Esophagus (tissue), 2 donors: ENCODE results near the gene WNT1. TPM values are rescaled to one million over a fixed set of nuclear protein-coding genes. Genes with fewer than 3 reads are reported as not detected.

Source experiments
- H3K27ac ChIP-seq, 2 donors: one replicate each; pipeline ENCODE4 v1.5.1; 2013; ENCODE audit warnings: low read depth in 2 of 2, mild to moderate bottlenecking in 2 of 2, inconsistent platforms in 1 of 2, low read length in 1 of 2, moderate library complexity in 1 of 2
- H3K27me3 ChIP-seq, 2 donors: one replicate each; pipeline ENCODE4 v1.6.1; 2013; ENCODE audit warnings: low read length in 2 of 2, control low read depth in 1 of 2, mild to moderate bottlenecking in 1 of 2; ENCODE audit not compliant: insufficient read depth in 2 of 2, control insufficient read depth in 1 of 2
- H3K36me3 ChIP-seq, 2 donors: one replicate each; pipeline ENCODE4 v1.6.1; 2013; ENCODE audit warnings: low read length in 1 of 2; ENCODE audit not compliant: control insufficient read depth in 2 of 2, insufficient read depth in 2 of 2
- H3K4me1 ChIP-seq, 2 donors: one replicate each; pipeline ENCODE4 v1.6.1; 2013; ENCODE audit warnings: low read length in 1 of 2; ENCODE audit not compliant: control insufficient read depth in 2 of 2, insufficient read depth in 2 of 2
- H3K4me3 ChIP-seq, 2 donors: one replicate each; pipeline ENCODE4 v1.5.1; 2013; ENCODE audit warnings: low read length in 2 of 2, mild to moderate bottlenecking in 2 of 2, low read depth in 1 of 2, moderate library complexity in 1 of 2
- H3K9me3 ChIP-seq, 2 donors: one replicate each; pipeline ENCODE4 v1.6.1; 2013; ENCODE audit warnings: mild to moderate bottlenecking in 2 of 2, low read depth in 1 of 2, low read length in 1 of 2, moderate library complexity in 1 of 2; ENCODE audit not compliant: control insufficient read depth in 2 of 2, insufficient read depth in 1 of 2
- WGBS, 2 donors: extraction: QIAGEN DNeasy Blood & Tissue Kit; methylation state at CpG; one replicate each; pipeline ENCODE4 v1.1.7; 2013; 5-methylcytosine and 5-hydroxymethylcytosine counted together
- polyA plus RNA-seq, 2 donors: library from polyadenylated mRNA; stranded (reverse); fragments of 200-250 nt; gene quantifications; one replicate each; pipeline ENCODE4 v1.2.3, GENCODE V29; 2013
- donor health status: healthy with polysubstance abuse.
- donor health status: Bipolar disorder and iron deficiency.

The WNT1 gene
- polyA plus RNA-seq, 2 donors: 0.05 TPM; not detected in 1

DNA sequence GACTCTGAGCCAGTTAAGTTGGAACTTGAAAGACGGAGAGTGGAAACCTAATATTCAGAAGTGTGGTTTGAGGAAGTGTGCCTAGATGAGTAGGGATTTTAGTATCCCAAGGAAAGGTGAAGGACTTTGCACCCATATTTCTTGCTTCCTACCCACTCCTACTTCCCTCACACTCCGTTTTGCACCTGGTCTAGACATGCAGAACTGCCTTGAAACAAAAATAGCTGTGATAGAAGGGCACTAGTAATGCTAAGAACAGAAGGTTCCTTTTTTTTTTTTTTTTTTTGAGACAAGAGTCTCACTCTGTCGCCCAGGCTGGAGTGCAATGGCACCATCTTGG is 20.1 kb upstream of the WNT1 start:
- Histone ChIP-seq H3K27ac (no peak overlapping the region), H3K4me3 (peak overlapping the region in 1 of 2 donors; percentile 97)
- 20 to 22% methylated on average over 3 of the region's 3 CpGs for WGBS, 2 donors

DNA sequence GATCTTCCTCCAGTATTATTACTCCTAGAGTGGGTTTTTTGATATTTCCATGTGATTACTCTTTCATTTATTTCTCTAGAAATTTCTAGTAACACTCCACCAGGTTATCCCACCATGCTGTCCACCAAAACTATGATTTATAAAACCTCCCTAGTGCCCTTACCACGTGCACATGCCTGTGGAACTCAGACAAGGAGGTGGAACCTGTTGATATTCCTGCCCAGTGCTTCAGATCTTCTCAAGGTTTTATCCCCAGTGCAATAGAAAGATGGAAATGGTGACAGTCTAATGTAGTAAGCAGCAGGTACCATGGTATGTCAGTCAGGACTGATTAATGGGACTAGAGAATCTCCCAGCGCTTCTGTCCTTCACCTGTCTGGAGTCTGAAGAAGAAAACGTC is 17.3 kb upstream of the WNT1 start:
- WGBS, 2 donors: 74 to 75% methylated on average over 3 of the region's 3 CpGs
- Histone ChIP-seq H3K27ac (no peak overlapping the region), H3K4me1 (peaks cover 0 to 6% of the 10 kb centered on the region in 2 donors)

More for the DNA sequence above, 20.1 kb upstream of the WNT1 start:
- H3K27me3 ChIP-seq: no peaks in the 10 kb centered on the region
- H3K36me3 ChIP-seq: no peaks in the 10 kb centered on the region
- H3K4me1 ChIP-seq: peaks cover 0 to 6% of the 10 kb centered on the region in 2 donors
- no peaks in the 10 kb centered on the region for H3K9me3 ChIP-seq

DNA sequence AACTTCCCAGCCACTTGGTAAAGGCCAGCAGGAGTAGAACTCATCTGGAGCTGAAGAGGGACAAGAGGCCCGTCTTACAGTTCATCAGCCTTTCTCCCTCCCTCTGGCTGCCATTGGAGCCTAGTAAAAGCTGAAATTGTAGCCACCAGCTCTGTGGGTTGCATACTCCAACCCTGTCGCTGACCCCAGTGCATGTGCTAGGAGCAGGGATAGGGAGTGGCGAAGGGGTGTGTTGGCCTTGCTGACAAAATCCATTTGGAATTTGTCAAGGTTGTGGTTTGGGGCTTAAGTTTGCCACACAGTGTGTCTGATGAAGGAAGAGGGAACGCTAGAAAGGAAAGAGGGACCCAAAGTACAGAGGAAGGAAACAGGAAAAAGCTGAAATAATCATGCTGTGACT is 16.8 kb upstream of the WNT1 start:
- peaks cover 0 to 2% of the 10 kb centered on the region in 2 donors for H3K4me1 ChIP-seq
- H3K27ac ChIP-seq: no peak overlapping the region
- no peaks in the 10 kb centered on the region for H3K27me3 ChIP-seq
- WGBS, 2 donors: 60 to 69% methylated on average over 4 of the region's 4 CpGs
- H3K36me3 ChIP-seq: no peaks in the 10 kb centered on the region
- no peak overlapping the region for H3K4me3 ChIP-seq
- H3K9me3 ChIP-seq: no peaks in the 10 kb centered on the region

More for the DNA sequence above, 17.3 kb upstream of the WNT1 start:
- no peaks in the 10 kb centered on the region for H3K36me3 ChIP-seq
- H3K27me3 ChIP-seq: no peaks in the 10 kb centered on the region
- no peak overlapping the region for H3K4me3 ChIP-seq
- no peaks in the 10 kb centered on the region for H3K9me3 ChIP-seq

DNA sequence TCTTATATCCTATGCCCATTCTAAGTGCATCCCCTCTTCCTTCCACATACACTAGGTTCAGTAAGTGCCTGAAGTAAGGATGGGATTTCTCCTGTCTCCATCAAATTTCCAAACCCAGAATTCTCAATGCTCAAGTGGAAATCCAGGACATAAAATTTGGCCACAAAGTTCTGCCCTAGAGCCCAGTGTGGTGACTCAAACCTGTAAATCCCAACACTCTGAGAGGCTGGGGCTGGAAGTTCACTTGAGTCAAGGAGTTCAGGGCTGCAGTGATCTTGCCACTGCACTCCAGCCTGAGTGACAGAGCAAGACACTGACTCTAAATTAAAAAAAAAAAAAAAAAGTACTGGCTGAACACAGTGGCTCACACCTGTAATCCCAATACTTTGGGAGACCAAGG is 16.3 kb upstream of the WNT1 start:
- H3K36me3 ChIP-seq: no peaks in the 10 kb centered on the region
- no peaks in the 10 kb centered on the region for H3K27me3 ChIP-seq
- H3K4me1 ChIP-seq: peaks cover 0 to 2% of the 10 kb centered on the region in 2 donors
- H3K9me3 ChIP-seq: no peaks in the 10 kb centered on the region
- H3K27ac ChIP-seq: no peak overlapping the region
- H3K4me3 ChIP-seq: no peak overlapping the region

DNA sequence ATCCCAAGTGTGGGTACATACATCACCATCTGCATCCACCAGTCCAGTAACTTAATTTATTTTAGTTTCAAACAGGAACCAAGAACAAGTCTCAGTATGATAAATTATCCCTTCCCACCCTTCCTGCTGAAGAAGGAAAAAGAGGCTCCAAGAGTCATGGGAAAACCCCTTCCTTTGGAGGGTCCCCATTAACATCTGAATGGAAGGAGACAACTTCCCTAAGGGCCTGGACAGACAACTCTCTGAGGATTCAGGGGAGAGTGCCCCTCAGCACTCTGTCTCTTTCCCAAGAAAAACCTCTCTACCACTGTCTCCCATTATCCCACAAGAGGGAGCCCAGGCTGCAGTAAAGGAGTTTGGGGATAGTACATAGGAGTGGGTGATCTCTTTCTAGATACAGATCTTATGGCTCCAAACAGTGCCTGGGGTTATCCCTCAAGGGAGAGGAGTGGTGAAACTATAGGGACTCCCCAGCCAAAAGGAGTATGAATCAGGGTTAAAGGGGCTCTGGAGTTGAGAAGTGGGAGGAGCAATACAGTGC is 12.8 kb upstream of the WNT1 start:
- H3K4me1 ChIP-seq: peaks cover 5 to 15% of the 10 kb centered on the region in 2 donors
- no peaks in the 10 kb centered on the region for H3K9me3 ChIP-seq
- no peaks in the 10 kb centered on the region for H3K36me3 ChIP-seq
- H3K27ac ChIP-seq: no peak overlapping the region
- H3K4me3 ChIP-seq: no peak overlapping the region
- H3K27me3 ChIP-seq: peaks cover 0 to under 1% of the 10 kb centered on the region in 2 donors

DNA sequence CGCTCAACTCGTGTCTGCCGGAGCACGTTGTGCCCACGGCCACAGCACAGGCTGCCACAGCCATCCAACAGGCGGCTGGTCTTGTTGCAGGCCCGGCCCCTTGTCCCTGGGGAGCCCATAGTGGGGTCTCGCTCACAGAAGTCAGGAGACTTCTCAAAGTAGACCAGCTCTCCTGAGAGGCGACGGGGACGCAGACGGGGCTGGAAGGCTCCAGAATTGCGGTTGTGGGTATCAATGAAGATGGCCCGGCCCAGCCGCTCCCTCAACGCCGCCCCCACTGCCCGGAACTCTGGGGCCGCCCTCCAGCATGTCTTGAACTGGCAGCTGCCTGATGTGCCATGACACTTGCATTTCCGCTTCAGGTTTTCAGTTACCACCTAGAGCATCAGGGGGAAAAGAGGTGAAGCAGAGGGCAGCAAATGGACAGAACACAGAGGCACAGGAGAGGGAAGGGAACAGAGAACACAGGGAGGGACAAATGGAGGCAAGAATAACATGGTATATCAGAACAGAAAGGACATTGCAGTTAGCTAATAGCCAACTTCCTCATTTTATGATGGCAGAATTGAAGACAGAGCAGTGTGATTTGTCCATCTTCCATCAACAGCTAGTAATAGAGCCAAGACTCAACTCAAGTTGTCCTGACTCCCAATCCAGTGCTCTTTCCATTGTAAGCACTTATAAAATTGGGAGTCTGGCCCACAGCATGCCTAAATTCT is 11.8 kb upstream of the WNT1 start:
- H3K4me3 ChIP-seq: no peak overlapping the region
- WGBS, 2 donors: 63 to 71% methylated on average over 20 of the region's 20 CpGs

DNA sequence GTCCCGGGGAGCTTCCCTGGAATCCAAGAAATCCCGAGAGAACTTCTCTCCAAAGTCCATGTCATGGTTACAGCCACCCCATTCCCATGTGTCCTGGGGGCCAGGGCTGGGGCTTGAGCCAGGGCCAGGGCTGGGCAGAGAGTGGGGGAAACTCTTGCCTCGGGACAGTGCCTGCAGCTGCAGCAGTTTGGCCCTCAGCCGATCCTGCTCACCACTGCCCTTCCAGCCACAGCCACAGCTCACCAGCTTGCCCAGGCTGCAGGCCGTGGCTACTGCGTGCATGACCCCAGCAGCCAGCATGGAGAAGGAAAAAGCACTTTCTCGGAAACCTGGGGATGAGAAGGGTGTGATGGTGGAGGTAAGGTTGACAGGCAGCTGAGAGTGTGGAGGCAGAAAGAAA is 10.1 kb upstream of the WNT1 start:
- Histone ChIP-seq H3K36me3 (no peaks in the 10 kb centered on the region), H3K9me3 (no peaks in the 10 kb centered on the region), H3K27me3 (peaks cover 0 to 7% of the 10 kb centered on the region in 2 donors), H3K4me3 (no peak overlapping the region), H3K27ac (no peak overlapping the region), H3K4me1 (peaks cover 11 to 24% of the 10 kb centered on the region in 2 donors)
- 70 to 73% methylated on average over 7 of the region's 7 CpGs for WGBS, 2 donors

More for the DNA sequence above, 11.8 kb upstream of the WNT1 start:
- Histone ChIP-seq H3K27me3 (peaks cover 0 to 7% of the 10 kb centered on the region in 2 donors), H3K27ac (no peak overlapping the region), H3K4me1 (peaks cover 6 to 24% of the 10 kb centered on the region in 2 donors), H3K36me3 (no peaks in the 10 kb centered on the region), H3K9me3 (no peaks in the 10 kb centered on the region)

DNA sequence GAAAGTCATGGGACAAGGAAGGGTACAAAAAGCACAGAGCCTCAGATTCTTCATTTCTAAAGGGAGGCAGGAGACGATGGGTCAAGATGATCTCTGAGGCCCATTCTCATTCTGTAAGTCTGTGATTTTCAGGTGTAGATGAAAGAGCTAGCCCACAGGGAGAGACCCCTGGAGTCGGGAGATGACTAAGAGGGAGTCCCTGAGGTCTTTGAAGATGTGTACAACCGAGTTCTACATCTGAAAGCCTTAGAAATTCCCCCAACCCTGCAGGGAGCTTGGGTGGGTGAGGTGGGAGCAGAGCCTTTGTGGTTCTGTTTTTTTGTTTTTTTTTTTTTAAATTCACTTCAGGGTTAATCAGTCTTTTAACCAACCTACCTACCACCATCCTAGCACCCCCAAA is 9.7 kb upstream of the WNT1 start:
- WGBS, 2 donors: 60 to 79% methylated on average over 3 of the region's 3 CpGs
- Histone ChIP-seq H3K27me3 (peaks cover 0 to 7% of the 10 kb centered on the region in 2 donors), H3K36me3 (no peaks in the 10 kb centered on the region), H3K9me3 (no peaks in the 10 kb centered on the region), H3K27ac (no peak overlapping the region), H3K4me1 (peaks cover 11 to 24% of the 10 kb centered on the region in 2 donors), H3K4me3 (no peak overlapping the region)

DNA sequence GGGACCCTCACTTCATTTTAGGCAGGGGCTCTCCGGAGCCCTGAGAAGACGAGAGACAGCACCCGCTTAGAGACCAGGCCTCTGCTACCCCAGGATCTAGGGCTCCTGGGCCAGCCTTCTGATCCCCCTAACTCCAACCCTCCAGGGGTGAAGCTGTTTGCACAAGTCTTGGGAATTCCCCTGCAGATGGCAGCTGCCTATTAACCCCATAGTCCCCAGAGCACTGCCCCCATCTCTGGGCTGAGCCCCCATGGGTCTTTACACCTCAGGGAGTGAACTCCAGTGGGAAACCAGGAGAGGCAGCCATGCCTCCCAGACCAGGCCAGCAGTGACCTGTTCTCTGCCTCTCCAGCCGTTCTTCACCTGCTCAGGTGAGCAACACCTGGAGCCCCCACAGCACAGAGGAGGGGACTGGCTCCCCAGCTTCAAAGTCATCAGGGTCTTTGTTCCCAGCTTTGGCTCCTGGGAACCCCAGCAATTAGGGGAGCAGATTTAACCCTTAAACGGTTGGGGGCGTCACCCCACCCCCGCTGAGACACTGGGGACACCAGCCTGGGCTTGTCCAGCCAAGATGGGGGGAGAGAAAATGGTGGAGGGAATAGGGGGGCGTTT is 8.9 kb upstream of the WNT1 start:
- Histone ChIP-seq H3K9me3 (no peaks in the 10 kb centered on the region), H3K4me1 (peaks cover 11 to 24% of the 10 kb centered on the region in 2 donors), H3K36me3 (no peaks in the 10 kb centered on the region), H3K27ac (no peak overlapping the region), H3K27me3 (peaks cover 0 to 7% of the 10 kb centered on the region in 2 donors), H3K4me3 (no peak overlapping the region)
- WGBS, 2 donors: 32 to 40% methylated on average over 8 of the region's 8 CpGs
